Stomach (tissue), 9 donors: Measurements from ENCODE around the gene PTBP3. TPM values are rescaled to one million over a fixed set of nuclear protein-coding genes. Genes with fewer than 3 reads are reported as not detected.

ENCODE experiments used
- DNase-seq, 2 donors: peaks; one replicate each; pipeline versions ENCODE4 v3.0.0 to v3.0.0-alpha.2; 2013 to 2019
- H3K27ac ChIP-seq, 5 donors: fragments of 200-600 bp in 4 of 5; sonication (generic) in 4 of 5; one replicate each; pipeline ENCODE4 v1.5.1; 2013 to 2019; ENCODE audit warnings: mild to moderate bottlenecking in 1 of 5, moderate library complexity in 1 of 5
- H3K27me3 ChIP-seq, 3 donors: fragments of 200-600 bp; sonication (generic); one replicate each; pipeline ENCODE4 v1.5.1; 2017 to 2019; ENCODE audit warnings: mixed run types in 1 of 3
- H3K36me3 ChIP-seq, 4 donors: fragments of 200-600 bp; sonication (generic); 1 replicate in 3 of 4; 2 replicates in 1 of 4; pipeline ENCODE4 v1.5.1; 2016 to 2019
- H3K4me1 ChIP-seq, 4 donors: fragments of 200-600 bp; sonication (generic); one replicate each; pipeline ENCODE4 v1.5.1; 2016 to 2019
- H3K4me3 ChIP-seq, 4 donors: fragments of 200-600 bp; sonication (generic) in 3 of 4; one replicate each; pipeline ENCODE4 v1.5.1; 2016 to 2019; ENCODE audit warnings: mild to moderate bottlenecking in 1 of 4
- H3K9me3 ChIP-seq, 4 donors: fragments of 200-600 bp; sonication (generic); one replicate each; pipeline ENCODE4 v1.5.1; 2016 to 2019
- CTCF ChIP-seq, 7 experiments: fragments of 450-650 bp in 4 of 7; fragments of 200-600 bp in 3 of 7; sonication (generic) in 3 of 7; IDR thresholded peaks; one replicate each; pipeline ENCODE4 v1.5.1; 2016 to 2019; ENCODE audit warnings: antibody characterized with exemption in 7 of 7, control low read depth in 2 of 7, mild to moderate bottlenecking in 1 of 7
- EP300 ChIP-seq: sonication (generic); formaldehyde crosslinking; IDR thresholded peaks from one replicate; pipeline ENCODE4 v1.6.1; 2017; ENCODE audit warnings: antibody characterized with exemption
- POLR2A ChIP-seq, 4 donors: fragments of 450-650 bp; IDR thresholded peaks; one replicate each; pipeline ENCODE4 v1.6.1; 2016; ENCODE audit warnings: antibody characterized with exemption in 4 of 4, control low read depth in 2 of 4, mild to moderate bottlenecking in 1 of 4, moderate library complexity in 1 of 4
- POLR2AphosphoS5 ChIP-seq, 3 donors: sonication (generic); formaldehyde crosslinking; IDR thresholded peaks; one replicate each; pipeline ENCODE4 v1.6.1; 2016; ENCODE audit warnings: antibody characterized with exemption in 3 of 3
- WGBS, 5 donors: extraction: QIAGEN DNeasy Blood & Tissue Kit in 3 of 5; methylation state at CpG; one replicate each; pipeline versions ENCODE4 v1.1.5 to v1.1.7; 2013 to 2018; 5-methylcytosine and 5-hydroxymethylcytosine counted together
- intact Hi-C: fragments of 100-400 bp; cut with DNase I; formaldehyde crosslinking; loops from one replicate; pipeline ENCODE4 v1.15.1; 2023; ENCODE audit warnings: low total_unique reads
- polyA plus RNA-seq, 3 donors: library from polyadenylated mRNA; stranded (reverse); fragments of 200-250 nt; gene quantifications; one replicate each; pipeline ENCODE4 v1.2.3, GENCODE V29; 2013
- total RNA-seq, 5 donors: library from RNA; depleted of rRNA; stranded (reverse); fragments of >200 nt; gene quantifications; one replicate each; pipeline versions ENCODE4 v1.1.0 to v1.2.3, GENCODE V29; 2014 to 2016
- donor health status: healthy with polysubstance abuse.
- donor health status: Bipolar disorder and iron deficiency.
- donor health status: healthy.

The PTBP3 gene
- total and polyA plus RNA-seq, 8 donors: 11.7 to 90.7 (median 24.1) TPM

- no peak for TF ChIP-seq EP300
- peak in 2 of 3 donors; percentile 6 to 32 for TF ChIP-seq POLR2AphosphoS5 (IDR thresholded peaks at IDR 0.05)
- TF ChIP-seq POLR2A (IDR thresholded peaks at IDR 0.05): no peak
- TF ChIP-seq CTCF (IDR thresholded peaks at IDR 0.05): peak in 5 of 7 experiments; percentile 50 to 80 (median 64)
- H3K36me3 ChIP-seq: no peaks in the 10 kb centered on the region
- peak overlapping the region; percentile 99 to 100 (median 100) for H3K27ac ChIP-seq
- intact Hi-C loops: no loop called here
- H3K27me3 ChIP-seq: no peaks in the 10 kb centered on the region
- peak overlapping the region; percentile 67 to 99 (median 94) for H3K4me3 ChIP-seq
- WGBS, 5 donors: 0% methylated on average over 14 to 71 of the region's 72 CpGs
- DNase-seq: peak; percentile 98
- no peaks in the 10 kb centered on the region for H3K9me3 ChIP-seq
- peaks cover 6 to 44% (median 21%) of the 10 kb centered on the region in 4 donors for H3K4me1 ChIP-seq
These were observed 416 bp upstream of the PTBP3 start for GRCh38 chr9:112333639-112334431.

DNA sequence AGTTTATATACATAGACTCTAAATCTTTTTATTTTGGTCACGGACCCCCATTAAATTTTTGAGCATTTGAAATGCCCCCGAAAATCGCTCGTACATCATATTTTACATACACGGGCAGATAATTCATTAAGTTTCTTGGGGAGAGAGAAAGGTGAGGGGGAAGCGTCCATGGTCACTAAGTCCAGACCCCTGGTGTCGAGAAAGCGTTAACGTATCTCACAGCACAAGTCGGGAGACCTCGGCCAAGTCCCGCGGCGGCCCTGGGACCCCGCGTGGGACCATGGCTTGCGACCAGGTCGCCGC lies 794 bp downstream of the PTBP3 start:
- Histone ChIP-seq H3K4me3 (peak overlapping the region; percentile 67 to 99 (median 94)), H3K9me3 (no peaks in the 10 kb centered on the region), H3K27ac (peak overlapping the region; percentile 99 to 100 (median 100)), H3K36me3 (no peaks in the 10 kb centered on the region), H3K4me1 (peaks cover 6 to 56% (median 32%) of the 10 kb centered on the region in 4 donors), H3K27me3 (no peaks in the 10 kb centered on the region)
- no peak for TF ChIP-seq EP300
- no peak for TF ChIP-seq POLR2A (IDR thresholded peaks at IDR 0.05)
- TF ChIP-seq CTCF (IDR thresholded peaks at IDR 0.05): no peak
- TF ChIP-seq POLR2AphosphoS5 (IDR thresholded peaks at IDR 0.05): no peak
- no peak for DNase-seq
- WGBS, 5 donors: 0 to 1% (median 0%) methylated on average over 17 to 19 of the region's 19 CpGs
- intact Hi-C loops: no loop called here

- peak overlapping the region in 4 of 5 donors; percentile 99 to 100 (median 100) for H3K27ac ChIP-seq
- peaks cover 6 to 61% (median 34%) of the 10 kb centered on the region in 4 donors for H3K4me1 ChIP-seq
- intact Hi-C loops: no loop called here
- 3 to 12% (median 6%) methylated on average over 4 of the region's 4 CpGs for WGBS, 5 donors
- no peaks in the 10 kb centered on the region for H3K27me3 ChIP-seq
- TF ChIP-seq CTCF (IDR thresholded peaks at IDR 0.05): no peak
- no peak for TF ChIP-seq POLR2A (IDR thresholded peaks at IDR 0.05)
- no peak for TF ChIP-seq POLR2AphosphoS5 (IDR thresholded peaks at IDR 0.05)
- no peak for TF ChIP-seq EP300
- DNase-seq: no peak
- H3K36me3 ChIP-seq: no peaks in the 10 kb centered on the region
- H3K9me3 ChIP-seq: no peaks in the 10 kb centered on the region
- peak overlapping the region; percentile 67 to 99 (median 94) for H3K4me3 ChIP-seq
These were observed 1.2 kb downstream of the PTBP3 start for GRCh38 chr9:112332214-112332613.

- Histone ChIP-seq H3K4me3 (peak overlapping the region in 3 of 4 donors; percentile 4 to 90 (median 67)), H3K27ac (peak overlapping the region in 3 of 5 donors; percentile 10 to 100 (median 33)), H3K9me3 (no peaks in the 10 kb centered on the region), H3K4me1 (peaks cover 6 to 67% (median 34%) of the 10 kb centered on the region in 4 donors), H3K27me3 (no peaks in the 10 kb centered on the region), H3K36me3 (no peaks in the 10 kb centered on the region)
- intact Hi-C loops: no loop called here
- peak in 1 of 2 donors; percentile 26 for DNase-seq
- 26 to 56% (median 39%) methylated on average over 4 of the region's 4 CpGs for whole genome bisulfite sequencing, 5 donors
- TF ChIP-seq POLR2AphosphoS5 (IDR thresholded peaks at IDR 0.05) (no peak), POLR2A (IDR thresholded peaks at IDR 0.05) (no peak), EP300 (no peak), CTCF (IDR thresholded peaks at IDR 0.05) (no peak)
These were observed 1.8 kb downstream of the PTBP3 start for GRCh38 chr9:112331674-112331952.
